ENCODE measurements around the gene YWHAG.
"Not testable (repeated sequence)": the region's sequence is repeated elsewhere in the genome, so short reads cannot be mapped to it uniquely, and the experiment has no call there.

Gene YWHAG

DNA sequence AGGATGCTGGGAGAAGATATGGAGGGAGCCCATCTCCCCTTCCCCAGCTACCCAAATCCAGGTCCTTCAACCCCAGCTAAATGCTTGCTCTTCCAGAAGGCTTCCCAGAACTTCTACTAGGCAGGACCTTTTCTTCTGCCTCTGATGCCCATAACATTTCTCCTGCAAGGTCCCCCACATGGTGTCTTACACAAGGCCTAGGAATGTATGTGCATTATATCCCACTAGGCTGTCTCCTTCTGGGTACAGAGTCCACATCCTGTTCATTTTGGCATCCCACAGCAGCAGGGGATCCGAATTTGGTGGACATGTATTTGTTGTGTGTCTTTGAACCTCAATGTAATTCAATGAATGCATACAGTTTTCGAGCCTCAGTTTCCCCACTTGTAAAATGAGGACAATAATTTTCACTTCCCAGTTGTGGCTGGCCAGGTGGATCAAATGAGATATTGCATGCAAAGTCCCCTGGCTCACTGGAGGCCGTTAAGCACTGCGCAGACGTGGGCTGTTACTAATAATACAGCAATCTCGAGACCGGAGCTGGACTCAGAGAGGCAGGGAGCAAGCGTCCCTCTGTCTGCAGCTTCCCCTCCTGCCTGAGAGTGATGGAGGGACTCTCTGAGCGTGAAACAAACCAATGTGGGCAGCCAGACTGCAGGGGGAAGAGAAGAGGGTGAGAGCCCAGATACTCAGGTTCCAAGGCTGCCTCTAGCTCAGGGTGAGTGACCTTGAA, 18.6 kb upstream of the YWHAG start:
- peak; percentile 70 for DNase-seq

- DNase-seq = no peak
Observed at GRCh38 chr7:76375251-76375650, 16.5 kb upstream of the YWHAG start.

DNA sequence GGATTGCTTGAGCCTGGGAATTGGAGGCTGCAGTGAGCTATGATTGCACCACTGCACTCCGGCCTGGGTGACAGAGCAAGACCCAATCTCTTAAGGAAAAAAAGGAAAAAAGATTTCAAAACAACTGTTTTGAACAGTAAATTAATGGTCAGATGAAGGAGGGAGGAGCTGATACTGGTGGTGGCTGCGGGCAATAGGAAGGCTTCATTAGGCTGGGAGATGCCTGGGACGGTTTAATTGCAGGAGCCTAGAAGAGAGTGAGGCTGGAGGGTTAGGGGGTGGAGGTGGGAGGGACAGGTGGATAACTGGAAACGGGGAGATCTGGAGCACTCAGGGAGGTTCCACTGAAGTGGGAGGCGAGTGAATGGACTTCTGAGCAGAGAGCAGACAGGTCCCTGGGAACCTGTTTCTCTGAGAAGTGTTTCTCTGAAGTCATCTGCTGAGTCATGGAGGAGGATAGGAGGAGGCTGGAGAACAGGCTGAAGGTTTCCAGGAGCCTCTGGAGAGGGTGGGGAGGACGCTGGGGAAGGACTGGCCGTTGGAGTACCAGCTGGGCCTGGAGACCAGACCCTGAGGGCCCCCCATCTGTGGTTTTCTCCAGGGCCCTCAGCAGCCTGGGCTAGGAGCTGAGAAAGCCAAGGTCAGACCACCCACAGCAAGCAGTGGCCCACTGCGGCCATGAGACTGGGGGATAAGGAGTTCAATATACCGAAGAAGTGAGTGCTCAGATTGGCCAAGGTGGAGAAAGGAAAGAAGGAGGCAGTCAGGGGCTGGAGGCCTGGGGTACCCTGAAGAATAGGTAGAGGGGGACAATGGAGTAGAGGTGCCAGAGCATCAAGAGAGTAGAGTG, 14.4 kb upstream of the YWHAG start:
- no peak for DNase-seq

- DNase-seq = no peak
Observed at GRCh38 chr7:76371396-76371795, 12.6 kb upstream of the YWHAG start.

DNA sequence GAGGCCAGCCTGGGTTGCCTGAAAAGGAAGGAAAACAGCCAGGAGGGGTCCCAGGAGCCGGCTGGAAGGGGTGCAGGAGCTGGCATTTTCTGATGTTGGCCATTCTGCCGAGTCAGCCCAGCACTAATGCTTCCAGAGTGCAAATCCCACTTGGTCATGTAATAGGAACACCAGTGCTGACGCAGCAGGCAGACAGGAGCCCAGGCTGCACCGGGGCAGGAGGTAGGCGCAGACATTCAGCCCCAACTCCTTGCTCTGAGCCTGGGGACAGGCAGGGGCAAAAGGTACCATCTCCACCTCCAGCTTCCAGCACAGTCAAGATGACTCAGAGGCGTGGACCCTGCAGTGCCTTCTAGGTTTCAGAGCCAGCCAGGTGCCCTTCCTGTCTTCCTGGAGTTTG, 10.2 kb upstream of the YWHAG start:
- no peak for DNase-seq

GRCh38 chr7:76368190-76368589, 9.4 kb upstream of the YWHAG start:
- no peak for DNase-seq

GRCh38 chr7:76364198-76364584, 5.4 kb upstream of the YWHAG start:
- peak; percentile 49 for DNase-seq

DNA sequence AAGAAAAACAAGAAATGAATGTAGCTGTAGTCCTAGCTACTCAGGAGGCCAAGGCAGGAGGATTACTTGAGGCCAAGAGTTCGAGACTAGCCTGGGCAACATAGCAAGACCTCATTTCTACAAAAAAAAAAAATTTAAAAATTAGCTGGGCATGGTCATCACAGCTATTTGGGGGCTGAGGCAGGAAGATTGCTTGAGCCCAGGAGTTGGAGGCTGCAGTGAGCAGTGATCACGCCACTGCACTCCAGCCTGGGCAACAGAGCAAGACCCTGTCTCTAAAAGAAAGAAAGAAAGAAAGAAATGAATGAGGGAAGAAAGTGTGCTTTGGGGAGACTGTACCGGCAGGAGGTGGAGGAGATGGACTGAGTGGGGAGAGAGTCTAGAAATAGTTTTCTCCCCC, 5.0 kb upstream of the YWHAG start:
- not testable (repeated sequence) for DNase-seq

DNA sequence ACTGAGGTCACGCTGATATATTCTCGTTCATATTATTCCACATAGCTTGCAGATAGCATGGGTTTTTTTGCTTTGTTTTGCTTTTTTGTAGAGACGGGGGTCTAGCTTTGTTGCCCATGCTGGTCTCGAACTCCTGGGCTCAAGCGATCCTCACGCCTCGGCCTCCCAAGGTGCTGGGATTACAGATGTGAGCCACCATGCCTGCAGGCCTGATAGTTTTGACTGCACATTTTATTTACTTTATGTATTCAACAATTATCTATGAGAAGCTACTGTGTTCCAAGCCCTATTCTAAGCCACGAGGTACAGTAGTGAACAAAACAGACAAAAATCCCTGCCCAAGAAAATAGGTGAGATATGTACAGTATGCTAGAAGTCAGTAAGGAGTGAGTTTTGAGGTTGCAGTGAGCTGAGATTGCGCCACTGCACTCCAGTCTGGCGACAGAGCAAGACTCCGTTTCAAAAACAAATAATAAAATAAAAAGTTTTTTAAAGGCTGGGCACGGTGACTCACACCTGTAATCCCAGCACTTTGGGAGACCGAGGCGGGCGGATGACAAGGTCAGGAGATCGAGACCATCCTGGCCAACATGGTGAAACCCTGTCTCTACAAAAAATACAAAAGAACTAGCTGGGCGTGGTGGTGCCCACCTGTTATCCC, 1.3 kb upstream of the YWHAG start:
- no peak for DNase-seq

- DNase-seq = peak; percentile 99
Observed at GRCh38 chr7:76359111-76359977, 553 bp upstream of the YWHAG start.

DNA sequence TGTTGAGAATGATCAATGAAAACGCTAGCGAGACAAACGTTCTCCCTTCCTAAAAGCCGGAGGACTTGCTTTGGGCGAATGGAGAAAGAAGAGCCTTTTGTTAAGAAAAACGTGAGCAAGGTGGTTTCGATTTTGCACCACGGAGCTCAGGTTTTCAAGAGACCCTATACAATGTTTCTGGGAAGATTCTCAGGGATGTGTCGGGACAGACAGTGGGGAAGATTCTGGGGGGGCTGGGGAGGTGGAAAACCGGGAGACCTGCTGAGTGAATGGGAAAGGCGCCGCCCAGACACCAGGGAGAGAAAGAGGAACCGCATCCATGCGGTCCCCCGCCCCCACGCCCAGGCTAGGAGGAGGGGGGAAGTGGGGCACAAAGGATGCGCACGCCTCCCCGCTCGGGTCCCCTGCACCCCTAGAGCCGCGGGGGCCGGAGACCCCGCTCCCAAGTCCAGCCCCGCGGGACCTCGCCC, 745 bp downstream of the YWHAG start:
- DNase-seq = peak; percentile 61

- no peak for DNase-seq
Observed at GRCh38 chr7:76357475-76358010, 1.2 kb downstream of the YWHAG start.

GRCh38 chr7:76356823-76357222, 2.0 kb downstream of the YWHAG start:
- DNase-seq = no peak

- no peak for DNase-seq
Observed at GRCh38 chr7:76356115-76356514, 2.7 kb downstream of the YWHAG start.

- DNase-seq = peak; percentile 31
Observed at GRCh38 chr7:76354981-76355730, 3.6 kb downstream of the YWHAG start.

GRCh38 chr7:76354516-76354915, 4.3 kb downstream of the YWHAG start:
- DNase-seq = no peak

- DNase-seq = no peak
Observed at GRCh38 chr7:76353744-76354143, 5.0 kb downstream of the YWHAG start.

- no peak for DNase-seq
Observed at GRCh38 chr7:76352193-76352592, 6.6 kb downstream of the YWHAG start.

DNA sequence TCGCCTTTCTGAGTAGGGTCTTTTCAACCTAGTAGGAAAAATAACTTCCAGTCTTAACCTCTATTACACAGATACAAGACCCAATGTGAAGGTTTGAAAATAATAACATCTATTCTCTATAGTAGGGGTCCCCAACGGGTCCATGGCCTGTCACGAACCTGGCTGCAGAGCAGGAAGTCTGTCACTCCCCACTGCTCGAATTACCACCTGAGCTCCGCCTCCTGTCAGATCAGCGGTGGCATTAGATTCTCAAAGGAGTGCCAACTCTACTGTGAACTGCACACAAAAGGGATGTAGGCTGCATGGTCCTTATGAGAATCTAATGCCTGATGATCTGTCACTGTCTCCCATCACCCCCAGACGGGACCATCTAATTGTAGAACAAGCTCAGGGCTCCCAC, 7.4 kb downstream of the YWHAG start:
- no peak for DNase-seq

- DNase-seq = no peak
Observed at GRCh38 chr7:76349313-76349885, 9.4 kb downstream of the YWHAG start.

DNA sequence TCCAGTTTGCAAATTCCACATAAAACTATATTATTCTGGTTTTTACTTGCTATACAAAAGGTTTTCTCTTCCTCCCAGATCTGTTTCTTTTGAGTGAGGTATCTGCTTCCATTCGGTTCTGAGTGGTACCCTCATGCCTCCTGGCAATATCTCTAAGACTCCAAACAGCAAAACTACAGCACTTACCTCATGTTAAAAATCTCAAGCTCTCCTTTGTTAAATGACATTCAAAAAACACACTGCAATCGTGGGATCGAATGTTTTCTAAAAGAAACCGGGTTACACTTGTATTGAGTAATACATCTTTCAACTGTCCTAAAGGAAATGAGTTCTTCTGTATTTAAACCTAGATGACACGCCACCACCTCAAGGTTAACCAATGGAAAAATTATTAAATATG, 11.1 kb downstream of the YWHAG start:
- no peak for DNase-seq

Measured in NCI-H2227 treated with DMSO at 0.1 percent for 48 hours (cell line).